Keratinocyte (primary cell): ENCODE data around the gene RETN. TPM values are rescaled to one million over a fixed set of nuclear protein-coding genes. Genes with fewer than 3 reads are reported as not detected.

Experiments used
- DNase-seq: peaks from one replicate; pipeline ENCODE4 v3.0.0-alpha.2; 2011; ENCODE audit warnings: low read depth, missing footprints, low spot score
- FAIRE-seq: peaks from 2 replicates; lab custom pipeline; 2011; peaks lifted over from hg19 to GRCh38; lab: Jason Lieb, UNC
- H2AFZ ChIP-seq: 2 replicates; pipeline ENCODE4 v1.6.0; 2012; ENCODE audit warnings: low read length, control low read depth, inconsistent platforms; ENCODE audit not compliant: control insufficient read depth
- H3K27ac ChIP-seq: 2 replicates; pipeline ENCODE4 v1.5.1; 2011; ENCODE audit warnings: low read length; ENCODE audit not compliant: control insufficient read depth, insufficient read depth
- H3K27me3 ChIP-seq: 3 replicates; pipeline ENCODE4 v1.6.0; 2011; ENCODE audit warnings: low read length; ENCODE audit not compliant: control insufficient read depth, insufficient read depth; ENCODE audit errors: extremely low read depth
- H3K36me3 ChIP-seq, 2 experiments: 2 replicates in 1 of 2; 3 replicates in 1 of 2; pipeline ENCODE4 v1.5.1; 2011; ENCODE audit warnings: low read length in 2 of 2, mild to moderate bottlenecking in 1 of 2; ENCODE audit not compliant: control insufficient read depth in 2 of 2, insufficient read depth in 2 of 2; ENCODE audit errors: extremely low read depth in 1 of 2
- H3K4me1 ChIP-seq: 3 replicates; pipeline ENCODE4 v1.5.1; 2011; ENCODE audit warnings: low read length; ENCODE audit not compliant: control insufficient read depth, insufficient read depth; ENCODE audit errors: extremely low read depth
- H3K4me2 ChIP-seq: 3 replicates; pipeline ENCODE4 v1.6.0; 2011; ENCODE audit warnings: low read depth, low read length; ENCODE audit not compliant: control insufficient read depth, insufficient read depth; ENCODE audit errors: extremely low read depth
- H3K4me3 ChIP-seq, 3 experiments: fragments of 200-600 bp in 1 of 3; sonication (generic) in 1 of 3; 2 replicates in 2 of 3; 3 replicates in 1 of 3; pipeline ENCODE4 v1.5.1; 2011 to 2016; ENCODE audit warnings: low read length in 3 of 3, mild to moderate bottlenecking in 3 of 3, control low read depth in 2 of 3, inconsistent platforms in 1 of 3, low read depth in 1 of 3, mixed read lengths in 1 of 3, mixed run types in 1 of 3, moderate library complexity in 1 of 3; ENCODE audit not compliant: control insufficient read depth in 2 of 3, insufficient read depth in 2 of 3; ENCODE audit errors: extremely low read depth in 1 of 3
- H3K79me2 ChIP-seq: 2 replicates; pipeline ENCODE4 v1.6.0; 2012; ENCODE audit warnings: low read length; ENCODE audit not compliant: control insufficient read depth, insufficient read depth
- H3K9ac ChIP-seq: 3 replicates; pipeline ENCODE4 v1.6.0; 2011; ENCODE audit warnings: low read length; ENCODE audit not compliant: control insufficient read depth, insufficient read depth; ENCODE audit errors: extremely low read depth
- H3K9me1 ChIP-seq: 3 replicates; pipeline ENCODE4 v1.6.0; 2011; ENCODE audit warnings: low read length; ENCODE audit not compliant: control insufficient read depth, insufficient read depth; ENCODE audit errors: extremely low read depth
- H3K9me3 ChIP-seq: 2 replicates; pipeline ENCODE4 v1.5.1; 2012; ENCODE audit warnings: low read depth, low read length; ENCODE audit not compliant: control insufficient read depth
- H4K20me1 ChIP-seq: 3 replicates; pipeline ENCODE4 v1.6.0; 2011; ENCODE audit warnings: low read length; ENCODE audit not compliant: control insufficient read depth, insufficient read depth; ENCODE audit errors: extremely low read depth
- CTCF ChIP-seq, 3 experiments: IDR thresholded peaks in 1 of 3; conservative IDR thresholded peaks in 1 of 3; optimal IDR thresholded peaks in 1 of 3; 2 replicates in 2 of 3; 3 replicates in 1 of 3; pipeline versions ENCODE3 to v1.5.1; 2011; ENCODE audit warnings: low read length in 3 of 3, mild to moderate bottlenecking in 3 of 3, moderate library complexity in 2 of 3, control low read depth in 1 of 3, inconsistent platforms in 1 of 3; ENCODE audit not compliant: insufficient read depth in 2 of 3; ENCODE audit errors: extremely low read depth in 1 of 3
- EZH2 ChIP-seq: IDR thresholded peaks from one replicate; pipeline ENCODE4 v1.6.1; 2012; ENCODE audit warnings: inconsistent platforms, mild to moderate bottlenecking, low read length, moderate library complexity
- dilution Hi-C: fragments of 300-500 bp; cut with MboI; formaldehyde crosslinking; loops from one replicate; pipeline ENCODE4 v1.7.0; 2020; ENCODE audit warnings: low sequenced_read_pairs; ENCODE audit not compliant: extremely low pct_ligation_motif_present
- polyA plus RNA-seq, 5 experiments: library from polyadenylated mRNA; depleted of rRNA in 3 of 5; stranded (reverse) in 3 of 5; stranded (forward) in 1 of 5; unstranded in 1 of 5; fragments of >200 nt; gene quantifications; 1 replicate in 1 of 5; 2 replicates in 3 of 5; 3 replicates in 1 of 5; pipeline versions ENCODE4 v1.2.1 to v1.2.3, GENCODE V29; 2011 to 2012; ENCODE audit warnings: missing spikeins in 2 of 5, low read depth in 1 of 5, low replicate concordance in 1 of 5

RETN gene
- polyA plus RNA-seq, 1 donor (not counting 4 experiments of a cell fraction or from before 2014, with no cell fraction given): not detected

GRCh38 chr19:7628589-7629311, 40.1 kb upstream of the RETN start:
- dilution Hi-C loops: no loop called here
- FAIRE-seq: no peak

GRCh38 chr19:7629347-7630054, 39.3 kb upstream of the RETN start, which contains the start of the genes PET100 and XAB2:
Gene PET100, plus strand, starts transcription at chr19:7629793. Its CDS starts 41 bp downstream, at chr19:7629834.
Gene XAB2, minus strand, starts transcription at chr19:7629545. Its CDS starts 18 bp downstream, at chr19:7629527.
- peak; percentile 97 for FAIRE-seq

More at GRCh38 chr19:7628589-7629311, 40.1 kb upstream of the RETN start:
- Histone ChIP-seq H4K20me1 (no peaks in the 10 kb centered on the region), H3K36me3 (peaks cover 9 to 12% of the 10 kb centered on the region in 2 experiments), H3K9me3 (no peaks in the 10 kb centered on the region), H3K27ac (peak overlapping the region; percentile 94), H3K79me2 (peaks cover 56% of the 10 kb centered on the region), H3K4me1 (peaks cover 14% of the 10 kb centered on the region), H3K4me2 (peak overlapping the region; percentile 98), H3K9ac (peak overlapping the region; percentile 98), H3K27me3 (no peaks in the 10 kb centered on the region), H3K9me1 (no peaks in the 10 kb centered on the region), H2AFZ (peak overlapping the region; percentile 90), H3K4me3 (peak overlapping the region; percentile 88 to 95 (median 89))
- TF ChIP-seq EZH2 (no peak), CTCF (optimal IDR thresholded peaks at IDR 0.05 in 1 of 3, IDR thresholded peaks at IDR 0.05 in 1 of 3, conservative IDR thresholded peaks at IDR 0.05 in 1 of 3; ENCODE audit: extremely low read depth in 1 of 3, insufficient read depth in 2 of 3, low read length in 3 of 3) (no peak)
- no peak for DNase-seq

More at GRCh38 chr19:7629347-7630054, 39.3 kb upstream of the RETN start, which contains the start of the genes PET100 and XAB2:
- peaks cover 8 to 9% of the 10 kb centered on the region in 2 experiments for H3K36me3 ChIP-seq
- no peaks in the 10 kb centered on the region for H3K27me3 ChIP-seq
- TF ChIP-seq EZH2: no peak
- no peak for TF ChIP-seq CTCF (optimal IDR thresholded peaks at IDR 0.05 in 1 of 3, IDR thresholded peaks at IDR 0.05 in 1 of 3, conservative IDR thresholded peaks at IDR 0.05 in 1 of 3; ENCODE audit: extremely low read depth in 1 of 3, insufficient read depth in 2 of 3, low read length in 3 of 3)
- peak; percentile 73 for DNase-seq
- no peaks in the 10 kb centered on the region for H3K9me1 ChIP-seq
- H2AFZ ChIP-seq: peak within 1 kb of the TSS; percentile 90
- H3K4me2 ChIP-seq: peak within 1 kb of the TSS; percentile 98
- dilution Hi-C loops: no loop called here
- peaks cover 56% of the 10 kb centered on the region for H3K79me2 ChIP-seq
- H3K27ac ChIP-seq: peak within 1 kb of the TSS; percentile 94
- peaks cover 14% of the 10 kb centered on the region for H3K4me1 ChIP-seq
- peak within 1 kb of the TSS; percentile 88 to 95 (median 89) for H3K4me3 ChIP-seq
- no peaks in the 10 kb centered on the region for H4K20me1 ChIP-seq
- no peaks in the 10 kb centered on the region for H3K9me3 ChIP-seq
- H3K9ac ChIP-seq: peak within 1 kb of the TSS; percentile 98
